Measurements from ENCODE around the gene PCBP3.
"Not testable (repeated sequence)": the region's sequence is repeated elsewhere in the genome, so short reads cannot be mapped to it uniquely, and the experiment has no call there.

PCBP3 gene

GRCh38 chr21:45643021-45643980, at the start of gene PCBP3:
Gene PCBP3 (plus strand): TSS chr21:45643725. CDS start chr21:45850086, 206,361 bp downstream.
- peak; percentile 85 to 88 for DNase-seq (ENCODE audit: low read depth in 1 of 2, low spot score in 1 of 2)

- no peak for DNase-seq (ENCODE audit: low read depth in 1 of 2, low spot score in 1 of 2)
Measured at GRCh38 chr21:45594721-45595489, 48.6 kb upstream of the PCBP3 start.

- DNase-seq (ENCODE audit: low read depth in 1 of 2, low spot score in 1 of 2): no peak
Measured at GRCh38 chr21:45595574-45596295, 47.8 kb upstream of the PCBP3 start.

- peak; percentile 74 to 76 for DNase-seq (ENCODE audit: low read depth in 1 of 2, low spot score in 1 of 2)
Measured at GRCh38 chr21:45596704-45597318, 46.7 kb upstream of the PCBP3 start.

DNA sequence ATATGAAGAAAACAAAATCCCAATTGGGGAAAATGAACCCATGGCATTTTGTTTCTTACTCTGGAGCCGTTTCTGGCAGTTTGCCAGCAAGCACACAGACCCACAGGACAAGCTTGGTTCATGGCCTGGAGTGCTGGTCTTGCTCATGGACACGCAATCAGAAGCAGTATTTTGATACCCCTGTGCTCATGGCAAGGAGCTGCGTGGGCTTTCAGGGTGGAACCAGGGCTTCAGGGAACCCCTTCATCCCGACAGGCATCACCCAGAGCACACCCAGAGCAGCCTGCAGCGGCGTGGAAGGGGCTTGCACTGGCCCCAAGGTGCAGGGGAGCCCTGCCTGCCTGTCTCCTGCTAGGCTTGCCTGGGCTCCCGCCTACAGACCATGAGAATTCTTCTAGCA, 45.4 kb upstream of the PCBP3 start:
- no peak for DNase-seq (ENCODE audit: low read depth in 1 of 2, low spot score in 1 of 2)

DNA sequence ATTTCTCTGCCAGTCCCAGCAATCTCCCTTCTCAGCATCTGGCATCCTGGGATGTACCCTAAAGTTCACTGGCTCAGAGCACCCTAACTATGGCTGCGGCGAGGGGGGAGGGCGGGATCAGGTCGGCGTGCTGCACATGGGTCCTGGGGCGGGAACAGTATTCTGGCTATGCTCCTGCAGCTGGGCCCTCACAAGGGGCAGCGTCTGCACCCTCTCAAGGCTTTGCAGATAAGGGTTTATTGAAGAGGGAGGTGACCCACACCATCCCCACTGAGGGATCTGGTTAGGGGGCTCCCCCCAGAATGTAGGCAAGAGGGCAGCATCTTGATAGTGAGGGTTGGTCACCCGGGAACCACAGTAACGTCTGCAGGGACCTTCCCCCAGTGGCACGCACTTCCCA, 44.9 kb upstream of the PCBP3 start:
- no peak for DNase-seq (ENCODE audit: low read depth in 1 of 2, low spot score in 1 of 2)

DNA sequence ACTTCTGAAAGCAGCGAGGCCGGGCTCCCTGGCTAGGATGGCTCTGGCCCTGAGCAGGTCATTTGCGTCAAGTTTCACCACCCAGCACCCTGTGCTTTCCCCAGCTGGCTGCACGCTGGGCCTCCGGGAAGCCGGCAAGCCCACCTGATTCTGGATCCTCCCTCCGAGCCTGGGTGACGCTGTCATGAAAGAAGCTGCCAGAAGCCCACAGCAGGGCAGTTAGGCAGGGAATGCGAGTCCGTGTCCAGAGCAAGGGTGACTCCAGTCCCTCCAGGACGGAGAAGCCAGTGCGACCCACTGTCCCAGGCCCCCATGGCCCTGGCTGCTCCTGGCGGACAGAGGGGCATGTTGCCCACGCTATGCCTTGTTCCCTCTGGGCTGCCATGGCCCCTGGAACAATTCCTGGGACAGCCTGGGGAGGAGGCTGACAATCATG, 44.4 kb upstream of the PCBP3 start:
- DNase-seq (ENCODE audit: low read depth in 1 of 2, low spot score in 1 of 2): no peak

GRCh38 chr21:45600248-45600647, 43.3 kb upstream of the PCBP3 start:
- no peak for DNase-seq (ENCODE audit: low read depth in 1 of 2, low spot score in 1 of 2)

- DNase-seq (ENCODE audit: low read depth in 1 of 2, low spot score in 1 of 2): no peak
Measured at GRCh38 chr21:45601551-45601950, 42.0 kb upstream of the PCBP3 start.

- DNase-seq (ENCODE audit: low read depth in 1 of 2, low spot score in 1 of 2): no peak
Measured at GRCh38 chr21:45602106-45602505, 41.4 kb upstream of the PCBP3 start.

DNA sequence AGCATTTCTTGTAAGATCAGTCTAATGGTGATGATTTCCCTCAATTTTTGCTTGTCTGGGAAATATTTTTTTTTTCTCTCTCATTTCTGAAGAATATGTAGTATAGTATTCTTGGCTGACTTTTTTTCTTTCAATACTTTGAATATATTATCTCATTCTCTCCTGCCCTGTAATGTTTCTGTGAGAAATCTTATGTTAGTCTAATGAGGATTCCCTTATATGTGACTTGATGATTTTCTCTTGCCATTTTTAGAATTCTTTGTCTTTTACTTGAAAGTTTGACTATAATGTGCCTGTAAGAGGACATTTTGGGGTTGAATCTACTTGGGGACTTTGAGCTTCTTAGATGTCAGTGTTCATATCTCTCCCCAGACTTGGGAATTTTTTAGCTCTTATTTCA, 40.0 kb upstream of the PCBP3 start:
- no peak for DNase-seq (ENCODE audit: low read depth in 1 of 2, low spot score in 1 of 2)

- DNase-seq (ENCODE audit: low read depth in 1 of 2, low spot score in 1 of 2): not testable (repeated sequence)
Measured at GRCh38 chr21:45604681-45605080, 38.8 kb upstream of the PCBP3 start.

DNA sequence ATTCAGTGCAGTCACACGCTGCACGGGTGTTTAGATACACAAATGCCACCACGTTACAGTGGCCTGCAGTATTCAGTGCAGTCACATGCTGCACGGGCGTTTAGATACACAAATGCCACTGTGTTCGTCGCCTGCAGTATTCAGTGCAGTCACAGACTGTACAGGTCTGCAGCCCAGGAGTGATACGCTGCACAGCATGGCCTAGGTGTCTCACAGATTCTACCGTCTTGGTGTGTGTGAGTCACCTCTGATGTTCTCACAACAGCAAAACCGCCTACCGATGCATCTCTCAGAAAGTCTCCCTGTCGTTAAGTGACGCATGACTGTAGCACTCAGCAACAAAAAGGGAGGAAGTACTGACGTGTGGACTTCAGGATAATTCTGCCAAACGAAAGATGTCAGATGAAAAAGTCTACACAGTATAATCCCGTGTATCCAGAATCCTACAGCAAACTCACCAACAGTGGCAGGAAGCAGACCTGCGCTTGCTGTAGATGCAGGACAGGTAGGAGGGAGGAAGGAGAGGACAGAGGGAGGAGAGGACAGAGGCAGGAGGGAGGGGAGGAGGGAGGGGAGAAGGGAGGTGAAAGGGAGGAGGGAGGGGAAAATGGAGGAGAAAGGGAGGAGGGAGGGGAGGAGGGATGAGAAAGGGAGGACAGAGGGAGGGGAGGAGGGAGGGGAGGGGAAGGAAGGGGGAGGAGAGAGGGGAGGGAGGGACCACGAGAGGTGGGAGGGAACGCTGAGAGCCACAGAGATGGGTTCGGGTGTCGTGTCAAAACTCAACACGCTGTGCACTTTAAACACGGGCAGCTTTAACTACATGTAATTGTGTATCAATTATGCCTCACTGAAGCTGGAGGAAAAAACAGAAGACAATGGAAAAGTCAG, 36.3 kb upstream of the PCBP3 start:
- DNase-seq (ENCODE audit: low read depth in 1 of 2, low spot score in 1 of 2): peak in 1 of 2 donors; percentile 44

GRCh38 chr21:45607909-45608295, 35.6 kb upstream of the PCBP3 start:
- no peak for DNase-seq (ENCODE audit: low read depth in 1 of 2, low spot score in 1 of 2)

- DNase-seq (ENCODE audit: low read depth in 1 of 2, low spot score in 1 of 2): not testable (repeated sequence)
Measured at GRCh38 chr21:45608747-45609470, 34.6 kb upstream of the PCBP3 start.

GRCh38 chr21:45609616-45610015, 33.9 kb upstream of the PCBP3 start:
- DNase-seq (ENCODE audit: low read depth in 1 of 2, low spot score in 1 of 2): not testable (repeated sequence)

DNA sequence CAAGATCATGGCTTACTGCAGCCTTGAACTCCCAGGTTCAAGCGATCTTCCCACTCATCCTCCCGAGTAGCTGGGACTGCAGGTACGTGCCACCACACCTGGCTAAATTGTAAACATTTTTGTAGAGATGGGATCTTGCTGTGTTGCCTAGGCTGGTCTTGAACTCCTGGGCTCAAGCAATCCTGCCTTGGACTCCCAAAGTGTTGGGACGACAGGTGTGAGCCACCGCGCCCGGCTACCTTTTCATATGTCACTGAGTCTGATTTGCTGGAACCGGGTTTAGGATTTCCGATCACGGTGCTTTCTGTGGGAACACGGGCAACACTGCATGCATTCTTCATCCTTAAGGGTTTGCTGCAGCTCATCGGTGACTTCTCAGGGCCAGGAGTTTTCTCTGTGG, 32.2 kb upstream of the PCBP3 start:
- no peak for DNase-seq (ENCODE audit: low read depth in 1 of 2, low spot score in 1 of 2)

DNA sequence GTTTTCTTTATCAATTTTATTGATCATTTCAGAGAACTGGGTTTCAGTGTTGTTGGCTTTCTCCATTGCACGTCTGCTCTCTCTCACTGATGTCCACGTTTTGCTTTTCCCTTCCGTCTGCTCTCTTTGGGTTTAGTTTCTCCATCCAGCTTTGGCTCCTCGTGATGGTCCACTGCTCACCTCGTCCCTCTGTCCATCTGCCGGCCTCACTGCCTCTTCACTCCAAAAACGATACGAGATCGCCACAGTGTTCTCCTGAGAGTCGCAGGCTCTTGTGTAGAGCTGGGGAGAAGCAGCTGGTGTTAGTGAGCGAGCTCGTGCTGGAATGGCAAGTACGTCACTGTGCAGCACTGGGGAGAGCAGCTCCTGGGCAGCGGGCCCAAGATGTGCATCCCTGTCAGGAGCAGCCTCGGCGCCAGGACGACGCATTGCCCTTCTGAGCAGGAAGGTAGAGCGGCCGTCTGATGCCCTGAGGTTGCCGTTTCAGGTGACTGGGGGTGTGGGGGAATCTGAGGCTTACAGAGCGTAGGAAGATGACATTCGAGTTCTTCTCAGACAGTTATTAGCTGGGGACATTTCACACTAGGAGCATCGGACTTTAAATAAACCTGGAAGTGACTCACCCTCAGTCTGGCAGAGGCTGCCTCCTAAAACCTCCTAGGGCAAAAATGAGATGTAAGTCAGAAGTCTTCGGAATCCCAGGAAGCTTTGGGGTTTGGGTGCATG, 31.4 kb upstream of the PCBP3 start:
- no peak for DNase-seq (ENCODE audit: low read depth in 1 of 2, low spot score in 1 of 2)

DNA sequence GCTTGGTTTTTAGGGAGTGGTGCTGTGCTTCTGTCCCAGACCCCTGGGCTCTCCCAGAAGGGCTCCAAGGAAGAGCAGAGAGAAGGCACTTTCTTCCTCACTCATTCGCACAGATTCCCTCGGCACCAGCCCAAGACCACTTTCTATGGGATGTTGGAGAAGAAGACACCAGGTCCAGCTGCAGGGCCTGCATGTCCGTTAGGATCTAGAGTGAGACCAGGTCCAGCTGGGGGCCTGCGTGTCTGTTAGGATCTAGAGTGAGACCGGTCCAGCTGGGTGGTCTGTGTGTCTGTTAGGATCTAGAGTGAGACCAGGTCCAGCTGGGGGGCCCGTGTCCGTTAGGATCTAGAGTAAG, 30.9 kb upstream of the PCBP3 start:
- not testable (repeated sequence) for DNase-seq (ENCODE audit: low read depth in 1 of 2, low spot score in 1 of 2)

All from activated T-helper 1 cell treated with anti-CD3 and anti-CD28 coated beads, Interleukin-2, amount 50 U/mL, for 16 hours (primary cell).